OCI-M2 (cell line): ENCODE results near the gene ALS2CL.

Experiments
- DNase-seq: peaks from one replicate; lab custom pipeline; 2025; ENCODE audit not compliant: unreplicated experiment; lab: John Stamatoyannopoulos, UW

The ALS2CL gene

DNA sequence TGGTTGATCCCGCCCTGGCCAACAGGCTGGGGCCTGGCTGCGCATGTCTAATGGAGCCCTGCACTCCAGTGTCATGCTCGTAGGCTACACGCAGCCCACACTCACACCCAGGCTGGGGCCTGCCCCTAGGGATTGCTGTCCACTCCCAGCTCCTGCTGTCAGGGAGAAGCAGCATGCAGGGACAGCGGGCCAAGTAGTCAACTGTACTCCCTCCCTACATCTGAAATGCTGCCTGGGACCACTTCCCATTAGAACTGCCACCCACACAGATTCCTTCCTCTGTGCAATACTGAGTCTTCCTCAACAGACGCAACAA lies 16.1 kb downstream of the ALS2CL start:
- DNase-seq, result no peak

DNA sequence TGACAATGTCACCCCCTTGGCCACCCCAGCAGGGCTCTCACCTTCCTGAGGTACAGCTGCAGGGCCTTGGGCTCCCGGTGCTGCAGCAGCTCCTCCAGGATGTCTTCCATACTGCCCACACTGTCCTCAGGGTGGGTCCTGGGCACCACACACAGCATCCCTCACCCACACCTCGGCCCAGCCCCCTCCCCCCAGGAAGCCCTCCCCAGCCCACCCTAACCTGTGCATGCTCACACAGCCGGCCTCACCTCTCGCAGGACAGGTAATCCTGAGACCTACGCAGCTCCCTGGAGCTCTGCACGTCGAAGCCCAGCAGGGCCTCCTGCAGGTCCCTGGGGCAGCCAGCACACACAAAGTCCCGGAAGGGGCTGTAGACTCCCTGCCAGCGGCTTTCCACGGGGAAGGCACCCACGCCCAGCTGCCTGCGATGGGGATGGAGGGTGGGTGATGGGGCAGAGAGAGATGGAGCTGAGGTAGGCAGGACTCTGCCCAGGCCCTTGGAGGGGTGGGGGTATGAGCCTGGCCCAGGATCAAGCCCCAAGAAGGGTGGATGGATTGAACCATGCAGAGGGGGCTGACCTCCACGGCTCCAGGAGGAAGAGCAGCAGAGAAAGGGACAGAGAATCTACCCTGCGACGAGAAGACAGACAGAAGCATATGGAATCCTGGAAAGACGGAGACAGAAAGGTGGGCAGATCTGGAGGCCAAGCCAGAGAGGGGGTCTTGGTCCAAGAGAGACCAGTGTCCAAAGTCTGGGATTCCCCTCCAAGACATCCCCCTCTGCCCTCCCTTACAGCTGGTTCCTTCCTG lies 16.7 kb downstream of the ALS2CL start:
- no peak for DNase-seq

DNA sequence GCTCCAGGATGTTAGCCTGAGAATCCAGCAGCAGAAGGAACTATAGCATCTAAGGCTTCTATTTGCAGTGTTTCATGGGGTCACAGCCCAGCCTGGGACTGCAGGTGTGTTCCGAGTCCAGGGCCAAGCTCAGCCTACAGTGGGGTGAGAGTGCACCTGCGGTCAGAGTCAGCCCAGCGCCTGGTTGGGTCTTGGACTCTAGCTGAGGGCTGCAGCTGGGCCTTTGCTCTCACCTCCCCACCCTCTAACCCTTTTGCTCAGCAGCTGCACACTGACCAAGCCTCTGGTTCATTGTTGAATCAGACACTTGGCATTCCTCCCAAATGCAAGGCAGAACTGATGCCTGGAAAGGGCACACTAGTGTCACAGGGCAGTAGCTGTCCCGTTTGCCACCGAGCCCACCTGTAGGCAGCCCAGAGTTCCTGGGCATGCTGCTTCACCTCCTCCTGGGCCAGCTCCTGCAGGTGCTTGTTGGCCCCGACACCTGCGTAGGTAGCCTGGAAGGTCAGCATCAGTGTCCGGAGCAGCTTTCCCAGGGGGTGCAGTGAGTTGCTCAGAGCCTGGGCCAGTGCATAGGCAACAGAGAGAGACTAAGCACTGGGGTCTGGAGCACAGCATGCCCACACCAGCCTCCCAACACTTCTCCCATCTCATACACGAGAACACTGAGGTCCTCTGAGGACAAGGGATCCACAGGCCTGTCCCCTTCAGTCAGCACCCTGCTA lies 17.5 kb downstream of the ALS2CL start:
- no peak for DNase-seq

DNA sequence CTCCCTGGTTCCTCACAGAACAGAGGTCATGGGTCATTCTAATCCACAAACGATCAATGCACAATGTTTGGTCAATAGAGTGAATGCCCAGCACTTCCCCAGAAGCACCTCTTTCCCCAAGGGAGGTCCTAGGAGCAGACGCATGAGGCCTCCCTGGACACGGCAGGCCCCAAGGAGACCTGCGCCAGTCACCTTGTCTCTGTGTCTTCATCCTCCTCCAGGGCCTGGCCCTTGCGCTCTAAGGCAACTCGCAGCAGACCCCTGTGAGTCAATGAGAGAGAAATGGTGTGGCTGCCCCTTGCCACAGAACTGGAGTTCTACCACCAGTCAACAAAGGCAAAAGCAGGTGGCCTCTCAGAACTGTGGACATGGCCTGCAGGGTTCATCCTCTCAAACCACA lies 18.1 kb downstream of the ALS2CL start:
- DNase-seq, result no peak

DNA sequence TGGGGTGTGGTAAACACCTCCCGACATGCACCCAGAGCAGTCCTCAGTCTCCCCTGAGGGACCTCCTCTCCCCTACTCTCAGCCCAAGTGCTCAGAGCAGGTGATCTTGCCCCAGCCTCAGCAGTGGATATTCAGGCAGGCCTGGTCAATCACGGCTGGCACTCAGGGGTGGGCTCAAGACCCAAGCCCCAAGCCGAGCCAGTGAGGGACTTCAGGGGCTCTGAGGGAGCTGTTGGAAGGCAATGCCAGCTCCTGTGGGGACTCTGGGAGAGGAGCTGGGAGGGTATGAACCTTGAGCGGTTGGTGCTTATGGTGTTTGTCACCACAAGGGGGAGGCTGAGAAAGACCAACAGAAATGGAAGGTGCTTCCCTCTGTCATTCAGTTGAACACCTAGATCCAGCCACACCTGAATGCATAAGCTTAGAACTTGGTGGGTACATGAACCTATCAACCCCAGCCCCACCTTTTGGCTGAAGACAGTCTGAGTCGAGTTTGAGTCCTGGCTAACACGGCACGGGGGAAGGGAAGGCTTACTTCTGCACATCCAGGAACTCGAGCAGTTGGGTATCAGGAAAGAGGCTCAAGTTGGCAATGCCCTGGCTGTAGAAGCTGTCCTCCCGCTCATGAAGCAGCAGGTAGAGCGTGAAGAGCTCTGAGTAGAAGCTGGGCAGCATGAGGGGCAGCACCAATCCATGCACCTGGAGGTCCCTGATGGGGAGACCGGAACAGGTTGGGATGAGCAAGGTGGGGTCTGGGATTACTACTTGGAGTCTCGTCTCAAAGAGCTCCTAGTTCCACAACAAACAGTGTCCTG lies 19.2 kb downstream of the ALS2CL start:
- DNase-seq, result no peak

DNA sequence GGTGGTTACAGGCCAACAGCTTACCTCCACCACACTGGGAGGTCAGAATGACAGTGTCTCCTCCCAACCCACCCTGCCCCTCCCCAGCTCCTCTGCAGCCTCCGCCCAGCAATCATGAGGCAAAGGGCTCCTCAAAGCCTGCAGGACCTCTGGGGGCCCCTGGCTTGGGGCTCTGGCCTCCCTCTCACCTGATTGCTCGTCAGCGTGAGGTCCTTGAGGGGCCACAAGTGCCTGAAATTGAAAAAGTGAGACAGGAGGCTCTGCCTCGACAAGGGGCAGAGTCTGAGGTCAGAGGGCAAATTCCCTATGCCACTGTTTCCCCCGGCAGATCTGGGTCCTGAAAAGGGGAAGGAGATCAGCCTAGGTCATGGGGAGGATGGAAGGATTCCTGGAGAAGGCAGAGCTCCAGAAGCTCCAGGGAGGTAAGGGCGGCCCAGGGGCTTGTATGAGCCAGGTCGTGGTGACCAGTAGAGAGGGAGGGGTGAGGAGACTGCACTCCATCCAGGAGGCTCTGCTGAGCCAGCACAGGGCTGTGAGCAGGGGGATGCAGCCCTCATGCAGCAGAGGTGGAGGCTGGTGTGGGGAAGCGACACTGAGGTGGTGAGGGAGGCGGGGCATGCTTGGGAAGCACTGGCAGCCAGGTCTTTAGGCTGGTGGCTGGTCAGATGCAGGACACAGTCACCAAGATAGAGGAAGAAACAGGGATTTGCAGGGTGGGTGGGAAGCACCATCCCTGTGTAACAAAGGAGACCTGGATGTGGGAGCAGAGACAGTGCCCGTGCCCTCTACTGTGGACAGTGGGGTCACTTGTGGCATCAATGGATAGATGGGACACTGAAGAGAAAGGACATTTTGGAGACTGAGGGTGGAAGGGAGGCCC lies 20.1 kb downstream of the ALS2CL start:
- DNase-seq, result no peak

DNA sequence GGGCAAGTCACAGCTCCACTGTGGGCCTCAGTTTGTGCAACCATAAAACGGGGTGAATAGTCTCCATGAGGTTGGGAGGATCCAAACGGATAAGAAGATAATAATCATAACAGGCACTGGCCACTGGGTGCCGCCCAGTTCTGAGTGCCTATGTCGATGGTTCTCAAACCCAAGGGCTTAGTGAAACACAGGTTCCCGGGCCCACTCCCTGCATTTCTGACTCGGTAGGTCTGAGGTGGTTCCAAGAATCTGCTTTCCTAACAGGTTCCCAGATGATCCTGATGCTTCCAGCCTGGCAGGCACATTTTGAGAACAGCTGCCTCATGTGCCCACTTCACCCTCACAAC lies 21.2 kb downstream of the ALS2CL start:
- DNase-seq, result no peak

DNA sequence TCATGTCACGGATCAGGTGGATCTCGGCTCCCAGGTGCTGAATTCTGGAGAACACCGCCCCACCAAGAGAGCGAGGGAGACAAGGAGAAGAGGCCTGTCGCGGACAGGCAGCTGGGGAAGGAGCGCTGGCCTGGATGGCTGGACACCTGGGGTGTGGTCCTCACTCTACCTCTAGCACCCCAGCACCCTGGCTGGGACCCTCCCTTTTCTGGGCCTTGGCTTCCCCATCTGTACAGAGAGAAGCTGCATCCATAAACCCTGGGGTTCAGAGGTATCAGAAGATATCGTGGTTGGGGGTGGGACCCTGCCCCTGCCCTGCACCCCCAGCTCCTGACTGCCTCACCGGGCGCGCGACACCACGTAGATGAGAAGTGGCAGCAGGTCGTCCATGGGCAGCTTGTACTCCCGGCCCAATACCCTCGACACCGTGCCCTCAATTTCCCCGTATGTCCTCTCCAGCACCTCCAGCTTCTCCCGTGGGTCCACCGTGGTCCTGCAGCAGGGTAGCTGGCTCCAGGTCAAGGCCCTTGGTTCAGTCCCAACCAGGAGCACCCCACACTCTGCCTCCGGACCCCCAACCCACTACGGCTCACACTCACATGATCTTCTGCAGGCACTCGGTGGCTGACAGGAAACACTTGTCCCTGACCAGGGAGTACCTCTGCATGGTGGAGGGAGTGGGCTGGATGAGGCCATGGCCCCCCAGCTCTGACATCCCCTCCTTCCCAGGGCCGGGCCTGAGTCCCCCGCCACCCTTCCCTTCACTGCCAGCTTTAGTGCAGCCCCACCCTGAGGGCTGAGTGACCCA lies 21.7 kb downstream of the ALS2CL start:
- no peak for DNase-seq

DNA sequence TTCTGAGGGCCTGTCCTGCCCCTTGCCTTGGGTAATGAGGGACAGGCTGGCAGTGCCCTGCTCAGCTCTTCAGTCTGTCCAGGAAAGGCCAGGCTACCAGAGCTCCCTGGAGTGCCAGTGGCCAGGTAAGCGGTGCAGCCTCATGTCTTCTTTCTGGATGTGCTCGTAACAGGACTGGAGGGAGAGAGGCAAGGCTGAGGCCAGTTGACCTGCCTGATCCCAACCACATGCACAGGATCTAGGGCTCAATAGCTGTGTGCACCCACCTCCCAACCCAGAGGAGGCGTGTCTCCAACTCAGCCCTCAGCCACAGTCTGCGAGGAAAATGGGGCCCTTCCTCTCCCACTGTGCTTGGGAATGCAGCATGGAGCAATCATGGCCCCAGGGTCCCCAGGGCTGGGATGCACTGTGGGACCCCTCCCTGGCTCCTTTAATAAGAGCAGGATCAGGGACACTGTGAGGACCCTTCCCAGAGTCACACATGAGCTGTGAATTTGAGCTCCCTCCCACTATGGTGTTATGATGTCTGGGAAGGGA lies 22.5 kb downstream of the ALS2CL start:
- DNase-seq, result no peak

DNA sequence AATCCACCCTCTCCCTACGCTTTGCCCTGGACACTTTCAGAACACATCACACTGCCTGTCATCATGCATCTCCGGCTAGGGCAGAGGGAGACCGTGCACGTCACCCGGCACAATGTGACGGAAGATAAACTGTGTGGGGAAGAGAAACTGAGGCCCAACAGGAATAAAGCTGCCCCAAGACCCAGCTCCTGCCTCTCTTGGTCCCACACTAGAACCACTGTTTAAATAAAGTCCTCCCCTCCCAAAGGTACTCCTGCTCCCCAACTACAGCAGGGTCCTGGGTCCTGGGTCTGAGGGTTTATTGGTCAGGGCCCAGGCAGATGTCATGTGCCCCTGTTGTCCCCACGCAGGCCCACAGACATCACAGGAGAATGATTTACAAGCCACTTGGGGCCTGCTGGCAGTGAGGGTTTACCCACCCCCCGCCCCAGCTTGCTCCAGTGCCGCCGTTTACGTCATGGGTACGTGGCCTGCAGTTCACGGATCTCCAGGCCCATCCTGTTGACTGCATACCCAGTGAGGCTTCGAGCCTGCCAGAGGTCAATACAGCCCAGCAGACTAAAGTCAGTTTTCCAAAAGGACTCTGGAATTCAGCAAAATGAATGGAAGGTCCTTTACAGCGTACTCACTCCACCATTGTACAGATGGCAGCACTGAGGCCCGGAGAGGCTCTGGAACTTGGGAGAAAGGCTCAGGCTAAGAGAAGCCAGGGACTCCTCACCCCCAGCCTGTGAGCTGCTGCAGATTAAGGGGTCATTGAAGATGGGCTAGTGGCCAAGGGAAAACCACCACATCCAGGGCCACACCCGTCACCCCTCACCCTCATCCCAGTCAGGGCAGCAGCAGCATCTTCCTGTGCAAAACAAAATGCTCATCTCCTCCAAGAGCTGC lies 23.2 kb downstream of the ALS2CL start:
- DNase-seq, result no peak

DNA sequence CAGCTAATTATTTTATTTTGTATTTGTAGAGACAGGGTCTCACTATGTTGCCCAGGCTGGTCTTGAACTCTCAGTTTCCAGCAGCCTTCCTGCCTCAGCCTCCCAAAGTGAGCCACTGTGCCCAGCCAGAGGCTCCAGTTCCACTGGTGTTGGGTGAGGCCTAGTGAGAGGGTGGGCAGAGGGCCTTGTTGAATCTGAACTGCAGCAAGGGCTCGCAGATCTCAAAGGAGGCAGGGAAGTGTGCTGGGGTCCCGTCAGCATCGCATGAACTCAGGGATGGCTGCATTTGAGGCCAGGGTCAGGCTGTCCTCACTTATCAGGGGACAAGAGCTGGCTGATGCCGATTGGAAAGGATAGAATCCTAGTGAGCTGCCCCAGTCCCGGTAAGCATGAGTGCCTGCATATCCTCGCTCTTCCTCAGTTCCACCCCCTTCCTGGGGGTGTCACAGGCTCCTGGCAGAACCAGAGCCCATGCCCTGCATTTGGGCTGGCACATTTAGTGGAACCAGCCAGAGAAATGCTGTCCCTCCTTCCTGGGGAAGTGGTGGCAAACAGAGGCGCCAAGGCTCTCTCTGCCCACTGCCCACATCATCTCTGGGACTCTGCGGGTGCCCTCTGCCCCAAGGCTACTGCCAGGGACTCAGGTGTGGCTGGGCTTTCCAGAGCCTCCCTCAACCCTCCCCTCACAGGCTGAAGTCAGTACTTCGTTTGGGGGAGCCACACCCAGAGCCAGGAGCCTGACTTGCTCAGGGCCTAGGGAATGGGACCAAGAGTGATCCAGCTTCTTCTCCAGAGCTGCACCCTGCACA lies 24.1 kb downstream of the ALS2CL start:
- no peak for DNase-seq

DNA sequence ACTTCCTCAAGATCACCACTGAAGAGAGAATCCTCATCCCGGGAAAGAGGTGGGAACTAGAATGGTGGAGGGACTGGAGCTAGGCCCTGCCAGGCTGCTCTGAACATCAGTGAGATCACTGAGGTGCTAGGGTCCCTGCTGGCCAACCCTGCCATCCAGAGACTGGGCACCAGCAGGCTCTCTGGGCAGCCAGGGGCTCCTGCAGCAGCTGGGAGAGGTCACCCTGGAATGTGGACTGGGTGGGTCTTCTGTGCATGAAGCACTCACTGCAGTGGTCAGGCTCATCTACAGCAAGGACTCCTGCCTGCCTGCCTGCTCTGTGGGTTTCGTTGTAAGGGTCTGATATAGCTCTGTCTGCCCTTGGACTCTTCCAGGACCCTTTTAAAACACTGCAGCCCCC lies 24.9 kb downstream of the ALS2CL start:
- DNase-seq, result no peak

DNA sequence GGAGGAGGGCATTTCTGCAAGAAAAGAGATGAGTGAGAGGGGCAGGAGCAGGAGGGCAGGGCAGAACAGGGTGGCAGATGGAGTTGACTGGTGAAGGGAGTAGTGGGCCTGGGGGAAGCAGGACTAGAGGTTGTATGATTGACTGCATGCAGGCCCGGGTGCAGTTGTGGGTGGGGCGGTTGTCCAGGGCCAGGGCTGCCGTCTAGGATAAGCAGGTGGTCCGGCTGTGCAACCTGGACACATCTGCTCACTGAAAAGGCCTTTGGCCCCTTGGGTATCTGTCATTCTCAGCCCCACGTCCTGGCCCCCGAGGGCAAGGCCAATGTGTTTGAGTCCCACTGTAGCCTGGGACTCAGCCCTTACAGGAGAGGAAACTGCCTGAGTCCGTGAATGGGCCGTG lies 25.4 kb downstream of the ALS2CL start:
- DNase-seq, result no peak

DNA sequence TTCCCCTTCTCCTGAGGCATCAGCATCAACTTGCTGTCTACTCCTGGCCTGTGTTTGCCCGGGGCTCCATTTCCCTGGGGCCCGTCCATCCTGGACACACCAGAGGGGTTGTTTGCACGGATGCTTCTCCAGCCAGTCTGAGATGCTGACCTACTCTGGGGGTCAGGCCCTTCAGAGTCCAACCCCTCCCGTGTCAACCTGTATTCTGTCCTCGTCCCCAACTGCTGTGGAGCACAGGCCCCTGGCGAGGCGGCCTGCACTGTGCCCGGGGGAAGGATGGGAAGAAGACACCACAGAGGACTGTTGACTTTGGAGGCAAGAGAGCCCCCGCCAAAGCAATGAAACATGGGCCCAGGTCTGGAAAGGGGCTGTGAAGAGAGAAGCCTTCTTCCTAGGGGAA lies 25.8 kb downstream of the ALS2CL start:
- DNase-seq, result no peak

DNA sequence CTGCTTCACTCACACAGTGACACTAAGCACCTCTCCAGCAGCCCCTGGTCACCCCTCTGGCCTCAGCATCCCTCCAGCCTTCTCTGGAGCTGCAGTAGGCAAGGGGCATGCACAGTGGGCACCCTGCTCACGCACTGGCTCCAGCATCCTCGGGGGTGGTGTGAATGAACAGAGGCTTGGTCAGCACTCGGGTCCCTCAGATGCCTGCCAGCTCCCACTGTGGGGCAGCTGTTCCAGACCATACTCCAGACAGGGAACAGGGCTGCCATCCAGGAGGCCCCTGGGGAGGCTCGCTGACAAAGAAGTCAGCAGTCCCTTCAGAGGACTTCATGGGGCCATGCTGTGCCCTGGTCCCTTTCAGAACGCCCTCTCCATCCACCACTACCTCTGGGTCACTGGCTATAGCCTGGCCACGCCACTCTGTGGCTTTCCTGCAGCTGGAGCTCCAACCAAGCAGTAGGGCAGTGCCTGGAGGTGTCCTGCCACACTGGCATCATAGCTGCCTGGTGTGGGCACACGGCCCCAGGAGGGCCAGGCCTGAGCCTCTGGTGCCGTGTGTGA lies 26.3 kb downstream of the ALS2CL start:
- DNase-seq, result no peak

DNA sequence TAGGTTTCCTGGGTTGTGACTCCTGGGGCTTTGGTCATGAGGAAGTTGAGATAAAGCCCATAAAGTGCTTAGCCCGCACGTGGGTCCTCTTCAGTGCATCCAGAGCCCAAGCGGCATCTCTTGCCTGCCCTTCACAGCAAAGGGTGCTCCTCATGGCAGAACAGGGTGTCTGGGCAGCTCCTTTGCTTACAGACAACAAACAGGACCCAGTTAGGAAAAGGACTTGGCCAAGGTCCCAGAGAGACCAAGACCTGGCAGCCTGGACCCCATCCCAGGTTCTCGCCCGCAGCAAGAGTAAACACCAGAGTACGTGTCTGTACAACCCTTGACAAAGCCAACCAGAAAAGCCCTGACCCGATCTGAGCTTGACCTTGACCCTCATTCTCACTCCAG lies 27.0 kb downstream of the ALS2CL start:
- DNase-seq, result no peak

DNA sequence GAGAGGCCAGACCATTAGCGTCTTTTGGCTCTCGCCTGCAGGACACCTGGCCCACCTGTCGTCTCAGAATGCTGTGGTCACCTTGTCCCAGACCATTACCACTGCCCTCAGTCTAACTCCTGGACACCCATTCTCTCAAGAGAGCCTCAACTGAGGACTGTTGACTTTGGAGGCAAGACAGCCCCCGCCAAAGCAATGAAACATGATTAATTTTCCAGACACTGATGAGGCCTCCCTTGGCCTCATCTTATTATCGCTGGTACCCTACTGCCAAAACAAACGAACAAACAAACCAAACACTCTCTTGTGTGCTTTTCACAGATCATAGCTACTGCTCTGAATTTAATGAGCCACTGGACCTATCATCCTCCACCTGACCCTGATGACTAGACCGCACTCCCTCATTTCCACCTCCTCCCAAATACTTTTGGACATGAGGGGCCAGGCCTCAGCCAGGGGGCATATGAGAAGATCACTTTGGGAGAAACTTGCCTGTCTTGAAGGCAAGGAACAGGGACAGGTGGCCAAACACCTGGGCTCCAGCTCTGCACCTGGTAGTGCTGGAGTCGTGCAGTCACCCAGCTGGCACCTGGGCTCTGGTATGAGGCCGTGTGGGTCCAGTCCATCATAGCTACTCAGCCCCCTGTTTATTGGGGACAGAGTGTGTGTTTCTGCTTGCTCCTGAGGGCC lies 27.6 kb downstream of the ALS2CL start:
- DNase-seq, result no peak
